HepG2 (cell line): Measurements from ENCODE around the gene CDH23. TPM values are rescaled to one million over a fixed set of nuclear protein-coding genes. Genes with fewer than 3 reads are reported as not detected.

Experiments
- ATAC-seq: fragments of 200-7000 bp; cut with Tn5 transposase; 3 replicates; pipeline ENCODE4 v1.9.1; 2020; ENCODE audit warnings: mild to moderate bottlenecking, moderate library complexity
- BruUV-seq: library from RNA; stranded (reverse); fragments of 400-500 nt; replicated peaks from 2 replicates; lab custom pipeline; 2021; lab: Mats Ljungman, UMichigan
- CTCF ChIA-PET: fragments of 300-600 bp; formaldehyde crosslinking; extraction: SDS; loops from one replicate; lab custom pipeline; 2021; ENCODE audit warnings: low total read pairs, inconsistent platforms, low intra/inter-chr PET ratio; lab: Yijun Ruan, JAX
- POLR2A ChIA-PET: fragments of 350-600 bp; sonication (Branson Sonifier 250); formaldehyde crosslinking; loops from one replicate; lab custom pipeline; 2020; ENCODE audit warnings: antibody characterized with exemption, inconsistent platforms; lab: Yijun Ruan, JAX
- DNase-seq: peaks from one replicate; pipeline ENCODE4 v3.0.0-alpha.2; 2015; ENCODE audit warnings: low spot score
- FAIRE-seq: peaks from 3 replicates; lab custom pipeline; 2011; peaks lifted over from hg19 to GRCh38; lab: Jason Lieb, UNC
- H2AFZ ChIP-seq: one replicate; pipeline ENCODE4 v1.6.1; 2011; ENCODE audit warnings: low read length, inconsistent platforms
- H3K27ac ChIP-seq: fragments of 300-600 bp; 3 replicates; pipeline ENCODE4 v1.8.0; 2011; ENCODE audit warnings: mixed run types, mild to moderate bottlenecking, mixed read lengths, low read length, inconsistent platforms; ENCODE audit not compliant: insufficient read depth; ENCODE audit errors: extremely low read length
- H3K27me3 ChIP-seq, 2 experiments: fragments of 200-600 bp in 1 of 2; 2 replicates in 1 of 2; 3 replicates in 1 of 2; pipeline versions ENCODE4 v1.6.0 to v1.8.0; 2011; ENCODE audit warnings: low read length in 2 of 2, mild to moderate bottlenecking in 2 of 2, moderate library complexity in 2 of 2, inconsistent platforms in 1 of 2; ENCODE audit not compliant: insufficient read depth in 2 of 2, control insufficient read depth in 1 of 2
- H3K36me3 ChIP-seq, 2 experiments: fragments of 200-600 bp in 1 of 2; replicated peaks in 1 of 2; 2 replicates in 1 of 2; 3 replicates in 1 of 2; pipeline versions ENCODE4 v1.5.1 to v1.8.0; 2011; ENCODE audit warnings: low read length in 2 of 2, inconsistent platforms in 1 of 2; ENCODE audit not compliant: insufficient read depth in 2 of 2, control insufficient read depth in 1 of 2
- H3K4me1 ChIP-seq: 2 replicates; pipeline ENCODE4 v1.5.1; 2012; ENCODE audit warnings: low read length, inconsistent platforms; ENCODE audit not compliant: insufficient read depth
- H3K4me2 ChIP-seq: 2 replicates; pipeline ENCODE4 v1.6.0; 2011; ENCODE audit warnings: low read depth, low read length, inconsistent platforms
- H3K4me3 ChIP-seq, 3 experiments: fragments of 200-600 bp in 1 of 3; sonication (generic), shearing (Covaris generic) in 1 of 3; replicated peaks in 1 of 3; 2 replicates each; pipeline ENCODE4 v1.5.1; 2011 to 2016; ENCODE audit warnings: low read length in 3 of 3, inconsistent platforms in 2 of 3, low read depth in 2 of 3, mild to moderate bottlenecking in 2 of 3, control low read depth in 1 of 3, mixed read lengths in 1 of 3; ENCODE audit not compliant: insufficient read depth in 1 of 3
- H3K79me2 ChIP-seq: one replicate; pipeline ENCODE4 v1.6.1; 2011; ENCODE audit warnings: low read length, inconsistent platforms; ENCODE audit not compliant: insufficient read depth
- H3K9ac ChIP-seq: 2 replicates; pipeline ENCODE4 v1.6.0; 2011; ENCODE audit warnings: mild to moderate bottlenecking, low read depth, low read length, inconsistent platforms; ENCODE audit not compliant: insufficient read depth
- H3K9me3 ChIP-seq: 2 replicates; pipeline ENCODE4 v1.5.1; 2012; ENCODE audit warnings: mild to moderate bottlenecking, low read length
- H4K20me1 ChIP-seq: 2 replicates; pipeline ENCODE4 v1.6.0; 2011; ENCODE audit warnings: inconsistent platforms, mild to moderate bottlenecking, low read length, moderate library complexity; ENCODE audit not compliant: insufficient read depth
- CBX1 ChIP-seq: IDR thresholded peaks from one replicate; pipeline ENCODE4 v1.6.1; 2016; ENCODE audit warnings: antibody characterized with exemption, low read depth
- JARID2 ChIP-seq: sonication (generic); formaldehyde crosslinking; IDR thresholded peaks from 2 replicates; pipeline ENCODE4 v1.8.1; 2023; ENCODE audit warnings: missing genetic modification reagents, inconsistent platforms; ENCODE audit not compliant: insufficient replicate concordance
- MYC ChIP-seq: sonication (generic); formaldehyde crosslinking; IDR thresholded peaks from 2 replicates; pipeline ENCODE4 v1.9.0; 2021; ENCODE audit warnings: missing genetic modification reagents, borderline replicate concordance
- POLR2AphosphoS5 ChIP-seq: IDR thresholded peaks from 2 replicates; pipeline ENCODE4 v1.6.1; 2012; ENCODE audit warnings: low read depth, low read length
- ZNF160 ChIP-seq: sonication (generic); formaldehyde crosslinking; IDR thresholded peaks from 2 replicates; pipeline ENCODE4 v1.8.0; 2022; ENCODE audit warnings: mild to moderate bottlenecking, inconsistent platforms, missing genetic modification reagents
- ZNF253 ChIP-seq: sonication (generic); formaldehyde crosslinking; IDR thresholded peaks from 2 replicates; pipeline ENCODE4 v1.8.0; 2022; ENCODE audit warnings: mild to moderate bottlenecking, missing genetic modification reagents, borderline replicate concordance
- ZNF292 ChIP-seq: sonication (generic); formaldehyde crosslinking; IDR thresholded peaks from 2 replicates; pipeline ENCODE4 v1.8.1; 2022; ENCODE audit warnings: mild to moderate bottlenecking, low read depth, missing genetic modification reagents, borderline replicate concordance
- ZNF333 ChIP-seq: sonication (generic); formaldehyde crosslinking; IDR thresholded peaks from 2 replicates; pipeline ENCODE4 v1.4.0; 2020; ENCODE audit warnings: mild to moderate bottlenecking, missing genetic modification reagents, borderline replicate concordance
- ZNF629 ChIP-seq: sonication (generic); formaldehyde crosslinking; conservative IDR thresholded peaks from 2 replicates; pipeline ENCODE4 v1.5.0; 2020; ENCODE audit warnings: missing genetic modification reagents
- ZNF788 ChIP-seq: sonication (generic); formaldehyde crosslinking; IDR thresholded peaks from 2 replicates; pipeline ENCODE4 v1.5.0; 2020; ENCODE audit warnings: mild to moderate bottlenecking, missing genetic modification reagents, borderline replicate concordance
- WGBS: methylation state at CpG from one replicate; pipeline ENCODE4 v1.1.6; 2017; ENCODE audit warnings: low lambda C conversion rate; 5-methylcytosine and 5-hydroxymethylcytosine counted together
- in situ Hi-C: cut with HindIII; loops from 2 replicates; pipeline ENCODE4 v1.10.0; 2017; ENCODE audit warnings: low pct_unique_long_range_greater_than_20kb; ENCODE audit not compliant: extremely low pct_ligation_motif_present
- intact Hi-C: fragments of 100-400 bp; cut with micrococcal nuclease; formaldehyde crosslinking; loops from one replicate; pipeline ENCODE4 v1.10.0; 2022; ENCODE audit not compliant: unreplicated experiment
- polyA plus RNA-seq, 8 experiments: library from polyadenylated mRNA; depleted of rRNA in 3 of 8; stranded (reverse) in 7 of 8; unstranded in 1 of 8; fragments of >200 nt; fragmentation: Illumina TruSeq in 4 of 8; extraction: Trizol in 4 of 8; gene quantifications; 2 replicates each; pipeline versions ENCODE4 v1.2.1 to v1.2.3, GENCODE V29; 2011 to 2016; ENCODE audit warnings: low read depth in 4 of 8, missing spikeins in 1 of 8, mixed read lengths in 1 of 8; ENCODE audit not compliant: insufficient read depth in 1 of 8
- total RNA-seq, 5 experiments: library from RNA; depleted of rRNA; stranded (reverse); fragments of >200 nt; fragmentation: Illumina TruSeq; extraction: Trizol; gene quantifications; 2 replicates each; pipeline ENCODE4 v1.2.3, GENCODE V29; 2016; ENCODE audit warnings: low read depth in 1 of 5

CDH23 gene
- total and polyA plus RNA-seq, 2 of the 13 experiments (the other 11 are each of a cell fraction or from before 2014, with no cell fraction given), result 0.13 TPM; not detected in 1

GRCh38 chr10:71809628-71810027, 412.9 kb downstream of the CDH23 start:
- WGBS, result 65% methylated on average over 24 of the region's 25 CpGs
- no peak overlapping the region for H2AFZ ChIP-seq
- DNase-seq (no peak), FAIRE-seq (no peak), ATAC-seq (no peak)
- H3K27me3 ChIP-seq, result peaks cover 5 to 13% of the 10 kb centered on the region in 2 experiments; a peak in 4 of 5 replicates
- peaks cover 9% of the 10 kb centered on the region; the same call in 1 of the 2 replicates for H3K4me1 ChIP-seq
- CTCF ChIA-PET, result no interaction called here
- no TSS peak for BruUV-seq
- H3K79me2 ChIP-seq, result no peaks in the 10 kb centered on the region
- no peak overlapping the region for H3K4me2 ChIP-seq
- no peak overlapping the region for H3K9ac ChIP-seq
- in situ Hi-C loops, result no loop called here
- POLR2A ChIA-PET, result no interaction called here
- no peak overlapping the region for H3K27ac ChIP-seq
- TF ChIP-seq ZNF253, result no peak
- TF ChIP-seq MYC (CRISPR knock-in tag), result no peak
- TF ChIP-seq ZNF160 (CRISPR knock-in tag), result no peak
- no peak for TF ChIP-seq ZNF333
- no peak for TF ChIP-seq ZNF292 (CRISPR knock-in tag)
- no peak for TF ChIP-seq JARID2 (CRISPR knock-in tag)
- no peak for TF ChIP-seq CBX1
- no peak for TF ChIP-seq ZNF788 (CRISPR knock-in tag)
- TF ChIP-seq, all 625 proteins: peak for 0
- H3K9me3 ChIP-seq, result no peaks in the 10 kb centered on the region
- no peaks in the 10 kb centered on the region for H3K36me3 ChIP-seq
- no peak overlapping the region for H3K4me3 ChIP-seq
- no peaks in the 10 kb centered on the region for H4K20me1 ChIP-seq
- intact Hi-C loops, result loop anchor here (5.0 kb wide), 1 partner anchor 37 kb away; the partner anchor contains the start of gene VSIR

- Histone ChIP-seq H3K4me1 (peaks cover 9% of the 10 kb centered on the region; the same call in 1 of the 2 replicates), H3K36me3 (no peaks in the 10 kb centered on the region), H2AFZ (no peak overlapping the region), H4K20me1 (no peaks in the 10 kb centered on the region), H3K79me2 (no peaks in the 10 kb centered on the region), H3K9ac (no peak overlapping the region), H3K4me3 (no peak overlapping the region), H3K27ac (no peak overlapping the region), H3K4me2 (no peak overlapping the region), H3K9me3 (no peaks in the 10 kb centered on the region), H3K27me3 (peaks cover 5 to 10% of the 10 kb centered on the region in 2 experiments; a peak in 4 of 5 replicates)
- FAIRE-seq (no peak), DNase-seq (no peak), ATAC-seq (no peak)
- POLR2A ChIA-PET, result no interaction called here
- WGBS, result 24% methylated on average over 4 of the region's 13 CpGs
- intact Hi-C loops, result loop anchor here (5.0 kb wide), 1 partner anchor 38 kb away; the partner anchor contains the start of gene VSIR
- in situ Hi-C loops, result no loop called here
- CTCF ChIA-PET, result no interaction called here
- no TSS peak for BruUV-seq
- TF ChIP-seq ZNF629 (CRISPR knock-in tag) (peak; percentile 75), POLR2AphosphoS5 (no peak)
Measured at GRCh38 chr10:71810048-71810750, 413.5 kb downstream of the CDH23 start.
